ENCODE measurements around the gene ZHX3.

DNA sequence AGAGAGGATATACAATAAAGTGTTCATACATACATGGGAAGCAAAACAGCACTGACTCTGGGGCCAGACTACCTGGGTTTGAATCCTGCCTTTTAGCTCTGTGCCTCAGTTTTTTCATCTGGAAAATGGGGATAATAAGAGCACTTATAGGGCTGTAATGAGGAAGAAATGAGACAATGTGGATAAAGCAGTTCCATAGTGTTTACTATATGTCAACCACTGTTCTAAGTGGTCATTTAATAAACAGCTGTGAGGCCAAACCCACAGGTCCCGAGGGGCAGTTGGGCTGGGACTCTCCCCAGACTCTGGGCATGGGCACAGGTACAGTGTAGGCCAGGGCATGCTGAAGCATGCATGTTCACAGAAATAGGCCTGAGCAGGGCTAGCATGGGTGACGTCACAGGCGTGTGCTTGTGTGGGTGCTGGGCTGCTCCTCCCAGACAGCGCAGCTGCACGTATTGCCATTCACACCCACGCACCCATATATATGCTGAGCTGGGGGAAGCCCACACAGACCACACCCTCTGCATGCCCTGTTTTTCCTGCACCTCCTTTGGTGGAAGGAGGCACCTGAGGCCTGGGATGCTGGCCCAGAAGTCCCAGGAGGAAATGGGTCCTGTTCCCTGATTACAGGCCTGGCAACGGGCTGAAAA, 183.7 kb downstream of the ZHX3 start:
- TF ChIP-seq, protein P1, sequence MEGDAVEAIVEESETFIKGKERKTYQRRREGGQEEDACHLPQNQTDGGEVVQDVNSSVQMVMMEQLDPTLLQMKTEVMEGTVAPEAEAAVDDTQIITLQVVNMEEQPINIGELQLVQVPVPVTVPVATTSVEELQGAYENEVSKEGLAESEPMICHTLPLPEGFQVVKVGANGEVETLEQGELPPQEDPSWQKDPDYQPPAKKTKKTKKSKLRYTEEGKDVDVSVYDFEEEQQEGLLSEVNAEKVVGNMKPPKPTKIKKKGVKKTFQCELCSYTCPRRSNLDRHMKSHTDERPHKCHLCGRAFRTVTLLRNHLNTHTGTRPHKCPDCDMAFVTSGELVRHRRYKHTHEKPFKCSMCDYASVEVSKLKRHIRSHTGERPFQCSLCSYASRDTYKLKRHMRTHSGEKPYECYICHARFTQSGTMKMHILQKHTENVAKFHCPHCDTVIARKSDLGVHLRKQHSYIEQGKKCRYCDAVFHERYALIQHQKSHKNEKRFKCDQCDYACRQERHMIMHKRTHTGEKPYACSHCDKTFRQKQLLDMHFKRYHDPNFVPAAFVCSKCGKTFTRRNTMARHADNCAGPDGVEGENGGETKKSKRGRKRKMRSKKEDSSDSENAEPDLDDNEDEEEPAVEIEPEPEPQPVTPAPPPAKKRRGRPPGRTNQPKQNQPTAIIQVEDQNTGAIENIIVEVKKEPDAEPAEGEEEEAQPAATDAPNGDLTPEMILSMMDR (IDR thresholded peaks at IDR 0.05): no peak
- TF ChIP-seq POLR2A (IDR thresholded peaks at IDR 0.05): no peak

All from suprapubic skin (tissue), 3 donors.